Left lobe of liver (tissue), 2 donors: Measurements from ENCODE around the gene FAH. TPM values are rescaled to one million over a fixed set of nuclear protein-coding genes. Genes with fewer than 3 reads are reported as not detected.

Source experiments
- ATAC-seq: fragments of 200-7000 bp; cut with Tn5 transposase; one replicate; pipeline ENCODE4 v1.9.1; 2020; ENCODE audit warnings: mild to moderate bottlenecking, moderate library complexity
- DNase-seq: peaks from one replicate; pipeline ENCODE4 v3.0.0-alpha.2; 2020; ENCODE audit warnings: low spot score
- total RNA-seq: library from RNA; stranded (reverse); gene quantifications from one replicate; pipeline ENCODE4 v1.2.1, GENCODE V29; 2021
- donor health status: DM: no; HTN: no; CAD: no; lungs with moderate emphysema.
- donor health status: DM: no; HTN: yes; CAD: no.

FAH gene
- total RNA-seq, 1 donor from 2014 or later: 215 TPM

- no peak for ATAC-seq
- DNase-seq: no peak
Observed at GRCh38 chr15:80231371-80231770, 78.6 kb downstream of the FAH start.

- DNase-seq (no peak), ATAC-seq (no peak)
Observed at GRCh38 chr15:80233581-80233980, 80.8 kb downstream of the FAH start.

- DNase-seq: no peak
Observed at GRCh38 chr15:80234883-80235282, 82.1 kb downstream of the FAH start.

More at GRCh38 chr15:80234883-80235282, 82.1 kb downstream of the FAH start:
- peak; percentile 91 for ATAC-seq

Other genes with a start within 250 kb of the FAH start
- gene BCL2A1, start 181.8 kb upstream of the FAH start, total RNA-seq: 0.58 TPM
- gene ZFAND6, start 93.3 kb upstream of the FAH start, total RNA-seq: 36.4 TPM
- 4.5 TPM for gene CTXND1, start 99.2 kb downstream of the FAH start, total RNA-seq